Measurements from ENCODE around the gene MMP15.

The MMP15 gene

GRCh38 chr16:58051296-58051695 is 25.7 kb downstream of the MMP15 start:
- Histone ChIP-seq H4K91ac (ENCODE audit: low read length) (no peak overlapping the region), H2BK120ac (ENCODE audit: low read depth, low read length) (no peak overlapping the region), H3K18ac (ENCODE audit: low read depth in 1 of 2, low read length in 2 of 2) (no peak overlapping the region), H3K4me3 (ENCODE audit: insufficient read depth in 1 of 2, low read depth in 1 of 2, low read length in 2 of 2) (no peak overlapping the region), H3K4me2 (ENCODE audit: low read length, poor library complexity, severe bottlenecking) (no peak overlapping the region), H3K27ac (ENCODE audit: low read length, poor library complexity, severe bottlenecking) (no peak overlapping the region), H2BK15ac (ENCODE audit: low read depth, poor library complexity, severe bottlenecking) (no peak overlapping the region), H3K23ac (ENCODE audit: low read length in 2 of 2) (no peak overlapping the region), H3K9me3 (ENCODE audit: control insufficient read depth, low read length) (no peaks in the 10 kb centered on the region), H2AK5ac (ENCODE audit: low read length, severe bottlenecking) (no peak overlapping the region), H3K14ac (ENCODE audit: low read length in 2 of 2) (no peak overlapping the region), H3K9ac (ENCODE audit: low read length) (no peak overlapping the region), H3K4me1 (ENCODE audit: control insufficient read depth, insufficient read depth, low read depth, low read length) (no peaks in the 10 kb centered on the region), H2BK5ac (ENCODE audit: low read depth, low read length, poor library complexity, severe bottlenecking) (no peak overlapping the region), H3K4ac (ENCODE audit: low read depth in 1 of 2, low read length in 2 of 2) (no peak overlapping the region), H3K27me3 (ENCODE audit: control insufficient read depth in 1 of 2, insufficient read depth in 1 of 2, low read length in 2 of 2) (peaks cover 0 to 5% of the 10 kb centered on the region in 2 experiments), H2BK12ac (ENCODE audit: low read length in 2 of 2) (no peak overlapping the region), H4K8ac (ENCODE audit: low read length) (no peak overlapping the region), H3K36me3 (ENCODE audit: control insufficient read depth in 1 of 2, insufficient read depth in 2 of 2, low read depth in 1 of 2, low read length in 2 of 2) (no peaks in the 10 kb centered on the region), H2AFZ (ENCODE audit: low read depth, low read length) (no peak overlapping the region), H3K79me1 (replicated peaks; ENCODE audit: low read length, poor library complexity, severe bottlenecking) (no peaks in the 10 kb centered on the region)
- 94% methylated on average over 1 of the region's 2 CpGs for WGBS
- no peak for DNase-seq

DNA sequence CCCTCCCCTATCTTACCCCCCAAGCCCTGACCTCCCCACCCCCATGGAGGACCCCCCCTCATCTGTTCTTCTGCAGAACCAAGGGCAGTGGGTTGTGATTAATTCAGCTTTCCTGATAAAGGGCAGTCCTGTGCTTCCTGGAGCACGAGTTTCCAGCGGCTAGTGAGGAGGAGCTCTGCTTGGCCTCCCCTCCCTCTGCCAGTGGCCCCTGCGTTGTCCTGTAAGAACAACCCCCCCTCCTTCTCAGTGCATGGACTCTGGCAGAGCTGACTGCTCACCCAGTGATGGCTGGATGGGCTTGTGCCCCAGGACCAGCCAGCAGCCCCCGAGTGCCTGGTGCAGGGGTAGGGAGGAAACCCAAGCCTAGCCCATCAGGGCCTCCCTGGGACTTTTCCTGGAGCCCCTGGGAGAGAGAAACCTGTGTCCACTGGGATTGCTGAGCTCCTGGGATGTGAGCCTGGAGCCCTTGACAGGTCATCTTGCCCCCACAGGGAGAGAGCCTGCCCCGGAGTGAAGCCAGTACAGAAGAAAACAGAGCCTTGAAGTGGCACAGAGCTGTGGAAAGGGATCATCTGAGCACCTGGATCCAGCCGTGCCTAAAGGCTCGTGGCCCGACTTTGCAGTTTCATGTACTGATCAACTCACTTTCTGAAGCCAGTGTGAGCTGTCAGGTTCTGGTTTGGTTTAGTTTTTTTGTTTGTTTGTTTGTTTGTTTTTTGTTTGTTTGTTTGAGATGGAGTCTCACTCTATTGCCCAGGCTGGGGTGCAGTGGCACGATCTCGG is 26.5 kb downstream of the MMP15 start:
- H3K14ac ChIP-seq (ENCODE audit: low read length in 2 of 2) = no peak overlapping the region
- no peaks in the 10 kb centered on the region for H3K9me3 ChIP-seq (ENCODE audit: control insufficient read depth, low read length)
- H3K4me3 ChIP-seq (ENCODE audit: insufficient read depth in 1 of 2, low read depth in 1 of 2, low read length in 2 of 2) = no peak overlapping the region
- no peak overlapping the region for H3K18ac ChIP-seq (ENCODE audit: low read depth in 1 of 2, low read length in 2 of 2)
- no peaks in the 10 kb centered on the region for H3K36me3 ChIP-seq (ENCODE audit: control insufficient read depth in 1 of 2, insufficient read depth in 2 of 2, low read depth in 1 of 2, low read length in 2 of 2)
- H4K91ac ChIP-seq (ENCODE audit: low read length) = no peak overlapping the region
- H3K4ac ChIP-seq (ENCODE audit: low read depth in 1 of 2, low read length in 2 of 2) = no peak overlapping the region
- no peak overlapping the region for H2BK15ac ChIP-seq (ENCODE audit: low read depth, poor library complexity, severe bottlenecking)
- H3K9ac ChIP-seq (ENCODE audit: low read length) = no peak overlapping the region
- H3K23ac ChIP-seq (ENCODE audit: low read length in 2 of 2) = no peak overlapping the region
- no peak overlapping the region for H3K4me2 ChIP-seq (ENCODE audit: low read length, poor library complexity, severe bottlenecking)
- no peak overlapping the region for H4K8ac ChIP-seq (ENCODE audit: low read length)
- peaks cover 1 to 10% of the 10 kb centered on the region in 2 experiments for H3K27me3 ChIP-seq (ENCODE audit: control insufficient read depth in 1 of 2, insufficient read depth in 1 of 2, low read length in 2 of 2)
- H3K27ac ChIP-seq (ENCODE audit: low read length, poor library complexity, severe bottlenecking) = no peak overlapping the region
- no peak overlapping the region for H2BK12ac ChIP-seq (ENCODE audit: low read length in 2 of 2)
- no peak overlapping the region for H2BK120ac ChIP-seq (ENCODE audit: low read depth, low read length)
- H2BK5ac ChIP-seq (ENCODE audit: low read depth, low read length, poor library complexity, severe bottlenecking) = no peak overlapping the region
- no peak overlapping the region for H2AFZ ChIP-seq (ENCODE audit: low read depth, low read length)
- H2AK5ac ChIP-seq (ENCODE audit: low read length, severe bottlenecking) = no peak overlapping the region
- WGBS = 69% methylated on average over 10 of the region's 10 CpGs
- H3K79me1 ChIP-seq (replicated peaks; ENCODE audit: low read length, poor library complexity, severe bottlenecking) = no peaks in the 10 kb centered on the region
- no peak for DNase-seq
- H3K4me1 ChIP-seq (ENCODE audit: control insufficient read depth, insufficient read depth, low read depth, low read length) = no peaks in the 10 kb centered on the region

- Histone ChIP-seq H3K4me1 (ENCODE audit: control insufficient read depth, insufficient read depth, low read depth, low read length) (no peaks in the 10 kb centered on the region), H3K36me3 (ENCODE audit: control insufficient read depth in 1 of 2, insufficient read depth in 2 of 2, low read depth in 1 of 2, low read length in 2 of 2) (no peaks in the 10 kb centered on the region), H3K79me1 (replicated peaks; ENCODE audit: low read length, poor library complexity, severe bottlenecking) (no peaks in the 10 kb centered on the region), H3K4me3 (ENCODE audit: insufficient read depth in 1 of 2, low read depth in 1 of 2, low read length in 2 of 2) (no peak overlapping the region), H3K4ac (ENCODE audit: low read depth in 1 of 2, low read length in 2 of 2) (no peak overlapping the region), H2BK5ac (ENCODE audit: low read depth, low read length, poor library complexity, severe bottlenecking) (no peak overlapping the region), H3K27ac (ENCODE audit: low read length, poor library complexity, severe bottlenecking) (no peak overlapping the region), H2AFZ (ENCODE audit: low read depth, low read length) (no peak overlapping the region), H2AK5ac (ENCODE audit: low read length, severe bottlenecking) (no peak overlapping the region), H4K91ac (ENCODE audit: low read length) (no peak overlapping the region), H3K23ac (ENCODE audit: low read length in 2 of 2) (no peak overlapping the region), H3K4me2 (ENCODE audit: low read length, poor library complexity, severe bottlenecking) (no peak overlapping the region), H2BK12ac (ENCODE audit: low read length in 2 of 2) (no peak overlapping the region), H3K27me3 (ENCODE audit: control insufficient read depth in 1 of 2, insufficient read depth in 1 of 2, low read length in 2 of 2) (peaks cover 12 to 24% of the 10 kb centered on the region in 2 experiments), H3K18ac (ENCODE audit: low read depth in 1 of 2, low read length in 2 of 2) (no peak overlapping the region), H3K9ac (ENCODE audit: low read length) (no peak overlapping the region), H3K9me3 (ENCODE audit: control insufficient read depth, low read length) (no peaks in the 10 kb centered on the region), H2BK120ac (ENCODE audit: low read depth, low read length) (no peak overlapping the region), H2BK15ac (ENCODE audit: low read depth, poor library complexity, severe bottlenecking) (no peak overlapping the region), H3K14ac (ENCODE audit: low read length in 2 of 2) (no peak overlapping the region), H4K8ac (ENCODE audit: low read length) (no peak overlapping the region)
- DNase-seq = no peak
- 100% methylated on average over 2 of the region's 5 CpGs for WGBS
Measured at GRCh38 chr16:58053682-58054005, 28.1 kb downstream of the MMP15 start.

DNA sequence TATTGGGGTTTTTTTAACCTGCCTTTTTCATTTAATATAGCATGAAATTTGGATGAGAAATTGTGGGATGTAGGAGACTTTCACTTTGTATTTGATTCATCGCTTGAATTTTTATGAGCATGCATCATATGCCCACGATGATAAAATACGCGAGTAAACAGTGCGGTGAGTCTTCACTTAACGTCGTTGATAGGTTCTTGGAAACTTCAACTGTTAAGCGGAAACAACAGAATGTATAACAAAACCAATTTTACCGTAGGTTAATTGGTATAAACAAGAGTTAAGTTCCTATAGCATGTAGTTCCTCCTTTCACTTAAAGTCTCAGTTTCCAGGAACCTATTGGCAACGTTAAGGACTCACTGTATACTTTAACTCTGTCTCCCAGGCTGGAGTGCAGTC is 28.7 kb downstream of the MMP15 start:
- H2BK120ac ChIP-seq (ENCODE audit: low read depth, low read length) = no peak overlapping the region
- no peak overlapping the region for H4K8ac ChIP-seq (ENCODE audit: low read length)
- no peak overlapping the region for H3K9ac ChIP-seq (ENCODE audit: low read length)
- H2AFZ ChIP-seq (ENCODE audit: low read depth, low read length) = no peak overlapping the region
- H3K4me1 ChIP-seq (ENCODE audit: control insufficient read depth, insufficient read depth, low read depth, low read length) = no peaks in the 10 kb centered on the region
- no peak overlapping the region for H3K23ac ChIP-seq (ENCODE audit: low read length in 2 of 2)
- 97% methylated on average over 9 of the region's 10 CpGs for WGBS
- no peak overlapping the region for H3K27ac ChIP-seq (ENCODE audit: low read length, poor library complexity, severe bottlenecking)
- H3K14ac ChIP-seq (ENCODE audit: low read length in 2 of 2) = no peak overlapping the region
- no peak overlapping the region for H2BK5ac ChIP-seq (ENCODE audit: low read depth, low read length, poor library complexity, severe bottlenecking)
- H3K36me3 ChIP-seq (ENCODE audit: control insufficient read depth in 1 of 2, insufficient read depth in 2 of 2, low read depth in 1 of 2, low read length in 2 of 2) = no peaks in the 10 kb centered on the region
- no peak overlapping the region for H3K18ac ChIP-seq (ENCODE audit: low read depth in 1 of 2, low read length in 2 of 2)
- no peak overlapping the region for H3K4ac ChIP-seq (ENCODE audit: low read depth in 1 of 2, low read length in 2 of 2)
- no peaks in the 10 kb centered on the region for H3K9me3 ChIP-seq (ENCODE audit: control insufficient read depth, low read length)
- H4K91ac ChIP-seq (ENCODE audit: low read length) = no peak overlapping the region
- no peak overlapping the region for H2AK5ac ChIP-seq (ENCODE audit: low read length, severe bottlenecking)
- no peak overlapping the region for H3K4me3 ChIP-seq (ENCODE audit: insufficient read depth in 1 of 2, low read depth in 1 of 2, low read length in 2 of 2)
- no peak overlapping the region for H3K4me2 ChIP-seq (ENCODE audit: low read length, poor library complexity, severe bottlenecking)
- H3K27me3 ChIP-seq (ENCODE audit: control insufficient read depth in 1 of 2, insufficient read depth in 1 of 2, low read length in 2 of 2) = peaks cover 12 to 22% of the 10 kb centered on the region in 2 experiments
- no peaks in the 10 kb centered on the region for H3K79me1 ChIP-seq (replicated peaks; ENCODE audit: low read length, poor library complexity, severe bottlenecking)
- no peak overlapping the region for H2BK15ac ChIP-seq (ENCODE audit: low read depth, poor library complexity, severe bottlenecking)
- DNase-seq = no peak
- no peak overlapping the region for H2BK12ac ChIP-seq (ENCODE audit: low read length in 2 of 2)

All from mesenchymal stem cell (in vitro differentiated cells and primary cell).